ENCODE data around the gene FABP2.

- TF ChIP-seq EZH2 (IDR thresholded peaks at IDR 0.05; ENCODE audit: insufficient read depth, poor library complexity, severe bottlenecking) = no peak
- no peak for TF ChIP-seq EZH2phosphoT487 (IDR thresholded peaks at IDR 0.05; ENCODE audit: insufficient read depth, low read depth)
Measured at GRCh38 chr4:119300101-119300978, 21.6 kb downstream of the FABP2 start.

Measured in GM23248 (cell line).